ENCODE data around the gene NDST3.

NDST3 gene

DNA sequence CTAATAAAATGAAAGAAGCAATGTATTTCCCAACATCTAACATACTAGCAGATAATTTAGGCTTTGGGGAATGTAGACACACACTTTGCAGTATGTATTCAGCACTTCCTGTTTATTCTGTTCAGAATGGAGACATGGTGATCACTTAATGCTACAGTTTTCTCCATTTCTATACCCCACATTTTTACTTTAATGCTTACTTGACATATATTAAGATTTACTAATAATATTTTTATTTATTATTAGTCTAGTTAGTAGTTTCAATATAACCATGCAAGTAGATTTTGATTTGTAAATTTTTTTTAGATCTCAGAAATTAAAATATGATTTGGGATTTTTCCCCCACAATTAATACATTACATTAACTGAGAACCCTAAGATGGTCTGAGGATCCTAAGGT lies 220.1 kb downstream of the NDST3 start:
- Histone ChIP-seq H3K36me3 (ENCODE audit: insufficient read depth, low read length) (peaks cover 51% of the 10 kb centered on the region), H3K9ac (ENCODE audit: low read depth, low read length) (no peak overlapping the region), H3K4me3 (ENCODE audit: low read depth in 1 of 2, low read length in 2 of 2) (no peak overlapping the region), H3K4me1 (ENCODE audit: insufficient read depth, low read length) (no peaks in the 10 kb centered on the region), H3K27ac (ENCODE audit: low read length) (no peak overlapping the region), H2AFZ (ENCODE audit: low read depth, low read length) (no peak overlapping the region), H3K79me2 (ENCODE audit: insufficient read depth, low read length) (no peaks in the 10 kb centered on the region), H3K9me3 (ENCODE audit: insufficient read depth, low read length, severe bottlenecking) (no peaks in the 10 kb centered on the region), H4K20me1 (ENCODE audit: insufficient read depth, low read length) (no peaks in the 10 kb centered on the region), H3K4me2 (ENCODE audit: insufficient read depth, low read length) (no peak overlapping the region), H3K27me3 (ENCODE audit: insufficient read depth, low read length, poor library complexity) (no peaks in the 10 kb centered on the region)
- no peak for DNase-seq
- TF ChIP-seq, protein P1, sequence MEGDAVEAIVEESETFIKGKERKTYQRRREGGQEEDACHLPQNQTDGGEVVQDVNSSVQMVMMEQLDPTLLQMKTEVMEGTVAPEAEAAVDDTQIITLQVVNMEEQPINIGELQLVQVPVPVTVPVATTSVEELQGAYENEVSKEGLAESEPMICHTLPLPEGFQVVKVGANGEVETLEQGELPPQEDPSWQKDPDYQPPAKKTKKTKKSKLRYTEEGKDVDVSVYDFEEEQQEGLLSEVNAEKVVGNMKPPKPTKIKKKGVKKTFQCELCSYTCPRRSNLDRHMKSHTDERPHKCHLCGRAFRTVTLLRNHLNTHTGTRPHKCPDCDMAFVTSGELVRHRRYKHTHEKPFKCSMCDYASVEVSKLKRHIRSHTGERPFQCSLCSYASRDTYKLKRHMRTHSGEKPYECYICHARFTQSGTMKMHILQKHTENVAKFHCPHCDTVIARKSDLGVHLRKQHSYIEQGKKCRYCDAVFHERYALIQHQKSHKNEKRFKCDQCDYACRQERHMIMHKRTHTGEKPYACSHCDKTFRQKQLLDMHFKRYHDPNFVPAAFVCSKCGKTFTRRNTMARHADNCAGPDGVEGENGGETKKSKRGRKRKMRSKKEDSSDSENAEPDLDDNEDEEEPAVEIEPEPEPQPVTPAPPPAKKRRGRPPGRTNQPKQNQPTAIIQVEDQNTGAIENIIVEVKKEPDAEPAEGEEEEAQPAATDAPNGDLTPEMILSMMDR (IDR thresholded peaks at IDR 0.05; ENCODE audit: borderline replicate concordance, extremely low read depth, low read length, poor library complexity, severe bottlenecking), result no peak
- no peak for TF ChIP-seq EZH2 (IDR thresholded peaks at IDR 0.05; ENCODE audit: borderline replicate concordance, low read depth, low read length, severe bottlenecking)
- ATAC-seq (ENCODE audit: insufficient read depth, low read depth), result no peak

DNA sequence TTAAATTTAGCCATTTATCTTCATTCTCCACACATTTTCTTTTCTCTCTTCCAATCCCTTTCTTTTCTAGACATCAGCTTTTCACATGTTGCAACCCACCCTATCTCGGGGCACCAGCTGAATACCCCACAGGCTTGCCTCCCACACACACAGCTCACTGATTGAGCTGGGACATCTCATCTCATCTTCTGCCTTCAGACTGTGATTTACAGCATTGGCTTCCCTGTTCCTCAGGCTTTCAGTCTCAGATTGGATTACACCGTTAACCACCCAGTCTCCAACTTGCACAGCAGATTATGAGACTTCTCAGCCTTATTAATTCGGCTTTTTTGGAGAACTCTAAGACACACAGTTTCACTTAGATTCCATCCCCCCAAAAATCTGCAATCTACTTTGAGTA lies 224.8 kb downstream of the NDST3 start:
- Histone ChIP-seq H3K79me2 (ENCODE audit: insufficient read depth, low read length) (no peaks in the 10 kb centered on the region), H3K4me1 (ENCODE audit: insufficient read depth, low read length) (no peaks in the 10 kb centered on the region), H3K9me3 (ENCODE audit: insufficient read depth, low read length, severe bottlenecking) (no peaks in the 10 kb centered on the region), H2AFZ (ENCODE audit: low read depth, low read length) (no peak overlapping the region), H3K36me3 (ENCODE audit: insufficient read depth, low read length) (peaks cover 42% of the 10 kb centered on the region), H3K4me2 (ENCODE audit: insufficient read depth, low read length) (no peak overlapping the region), H3K27ac (ENCODE audit: low read length) (no peak overlapping the region), H3K9ac (ENCODE audit: low read depth, low read length) (no peak overlapping the region), H3K4me3 (ENCODE audit: low read depth in 1 of 2, low read length in 2 of 2) (no peak overlapping the region), H3K27me3 (ENCODE audit: insufficient read depth, low read length, poor library complexity) (no peaks in the 10 kb centered on the region), H4K20me1 (ENCODE audit: insufficient read depth, low read length) (no peaks in the 10 kb centered on the region)
- no peak for DNase-seq
- ATAC-seq (ENCODE audit: insufficient read depth, low read depth), result no peak
- TF ChIP-seq, protein P1 (IDR thresholded peaks at IDR 0.05; ENCODE audit: borderline replicate concordance, extremely low read depth, low read length, poor library complexity, severe bottlenecking), result no peak
- no peak for TF ChIP-seq EZH2 (IDR thresholded peaks at IDR 0.05; ENCODE audit: borderline replicate concordance, low read depth, low read length, severe bottlenecking)

DNA sequence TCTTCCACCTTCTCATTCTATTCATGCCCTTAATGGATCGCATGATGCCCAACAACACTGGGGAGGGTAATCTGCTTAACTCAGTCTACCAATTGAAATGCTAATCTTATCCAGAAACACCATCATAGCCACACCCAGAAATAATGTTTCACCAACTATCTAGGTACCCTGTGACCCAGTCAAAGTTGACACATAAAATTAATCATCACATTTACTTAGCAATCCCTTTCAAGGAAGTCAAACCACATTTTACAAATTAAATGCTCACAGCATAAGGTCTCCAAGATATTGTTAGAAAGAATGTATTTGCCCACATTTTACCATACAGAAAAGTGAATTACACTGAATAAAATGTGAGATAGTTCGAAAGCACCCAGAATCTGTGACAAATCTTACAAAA lies 226.0 kb downstream of the NDST3 start:
- TF ChIP-seq, protein P1 (IDR thresholded peaks at IDR 0.05; ENCODE audit: borderline replicate concordance, extremely low read depth, low read length, poor library complexity, severe bottlenecking), result no peak
- TF ChIP-seq EZH2 (IDR thresholded peaks at IDR 0.05; ENCODE audit: borderline replicate concordance, low read depth, low read length, severe bottlenecking), result no peak
- ATAC-seq (ENCODE audit: insufficient read depth, low read depth), result no peak
- no peak overlapping the region for H3K9ac ChIP-seq (ENCODE audit: low read depth, low read length)
- H3K27me3 ChIP-seq (ENCODE audit: insufficient read depth, low read length, poor library complexity), result no peaks in the 10 kb centered on the region
- peaks cover 33% of the 10 kb centered on the region for H3K36me3 ChIP-seq (ENCODE audit: insufficient read depth, low read length)
- no peaks in the 10 kb centered on the region for H3K79me2 ChIP-seq (ENCODE audit: insufficient read depth, low read length)
- DNase-seq, result no peak
- no peak overlapping the region for H3K27ac ChIP-seq (ENCODE audit: low read length)
- H3K9me3 ChIP-seq (ENCODE audit: insufficient read depth, low read length, severe bottlenecking), result no peaks in the 10 kb centered on the region
- no peak overlapping the region for H2AFZ ChIP-seq (ENCODE audit: low read depth, low read length)
- H3K4me3 ChIP-seq (ENCODE audit: low read depth in 1 of 2, low read length in 2 of 2), result no peak overlapping the region
- no peaks in the 10 kb centered on the region for H4K20me1 ChIP-seq (ENCODE audit: insufficient read depth, low read length)
- no peak overlapping the region for H3K4me2 ChIP-seq (ENCODE audit: insufficient read depth, low read length)
- no peaks in the 10 kb centered on the region for H3K4me1 ChIP-seq (ENCODE audit: insufficient read depth, low read length)

DNA sequence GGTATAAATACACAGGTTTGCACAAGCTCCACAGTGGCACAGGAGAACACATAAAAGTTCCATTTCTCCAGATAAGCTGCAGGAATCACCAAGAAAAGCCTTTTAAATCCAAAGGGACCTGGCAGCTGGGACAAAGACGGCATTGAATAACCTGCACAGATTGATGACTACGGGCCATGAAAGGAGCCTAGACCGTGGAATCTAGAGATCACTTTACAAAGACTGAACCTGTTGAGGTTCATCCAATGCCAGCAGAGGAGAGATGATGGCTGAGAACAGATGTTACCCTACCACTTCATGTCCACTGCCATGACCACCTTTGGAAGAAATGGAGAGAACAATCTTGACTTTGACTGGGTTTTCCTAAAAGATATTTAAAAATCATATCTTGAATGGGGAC lies 229.8 kb downstream of the NDST3 start:
- ATAC-seq (ENCODE audit: insufficient read depth, low read depth), result no peak
- Histone ChIP-seq H3K4me3 (ENCODE audit: low read depth in 1 of 2, low read length in 2 of 2) (no peak overlapping the region), H3K9ac (ENCODE audit: low read depth, low read length) (no peak overlapping the region), H3K9me3 (ENCODE audit: insufficient read depth, low read length, severe bottlenecking) (no peaks in the 10 kb centered on the region), H3K4me1 (ENCODE audit: insufficient read depth, low read length) (no peaks in the 10 kb centered on the region), H2AFZ (ENCODE audit: low read depth, low read length) (no peak overlapping the region), H4K20me1 (ENCODE audit: insufficient read depth, low read length) (no peaks in the 10 kb centered on the region), H3K27me3 (ENCODE audit: insufficient read depth, low read length, poor library complexity) (no peaks in the 10 kb centered on the region), H3K36me3 (ENCODE audit: insufficient read depth, low read length) (peaks cover 3% of the 10 kb centered on the region; the same call in 1 of the 2 replicates), H3K79me2 (ENCODE audit: insufficient read depth, low read length) (no peaks in the 10 kb centered on the region), H3K4me2 (ENCODE audit: insufficient read depth, low read length) (no peak overlapping the region), H3K27ac (ENCODE audit: low read length) (no peak overlapping the region)
- TF ChIP-seq EZH2 (IDR thresholded peaks at IDR 0.05; ENCODE audit: borderline replicate concordance, low read depth, low read length, severe bottlenecking), result no peak
- TF ChIP-seq, protein P1 (IDR thresholded peaks at IDR 0.05; ENCODE audit: borderline replicate concordance, extremely low read depth, low read length, poor library complexity, severe bottlenecking), result no peak
- no peak for DNase-seq

Data from DND-41 (cell line).